HepG2 (cell line): ENCODE data around the gene LDAF1. TPM values are rescaled to one million over a fixed set of nuclear protein-coding genes. Genes with fewer than 3 reads are reported as not detected.

ENCODE experiments used
- CBX2 ChIP-seq, 2 experiments: fragments of 200-600 bp in 1 of 2; sonication (generic); formaldehyde crosslinking in 1 of 2; IDR thresholded peaks; 2 replicates each; pipeline versions ENCODE4 v1.7.0 to v1.8.1; 2018 to 2022; ENCODE audit warnings: low read depth in 2 of 2, low read length in 1 of 2, mild to moderate bottlenecking in 1 of 2, missing genetic modification reagents in 1 of 2
- CBX5 ChIP-seq: sonication (generic); formaldehyde crosslinking; IDR thresholded peaks from 2 replicates; pipeline ENCODE4 v1.4.0; 2020; ENCODE audit warnings: missing genetic modification reagents, borderline replicate concordance
- CCAR2 ChIP-seq: fragments of 200-400 bp; formaldehyde crosslinking; optimal IDR thresholded peaks from 2 replicates; pipeline ENCODE3; 2018; ENCODE audit warnings: low read depth, mild to moderate bottlenecking, low read length, moderate library complexity
- DZIP1 ChIP-seq: sonication (generic); formaldehyde crosslinking; IDR thresholded peaks from 2 replicates; pipeline ENCODE4 v1.5.0; 2020; ENCODE audit warnings: mild to moderate bottlenecking, missing genetic modification reagents
- MED13 ChIP-seq: sonication (generic); formaldehyde crosslinking; IDR thresholded peaks from 2 replicates; pipeline ENCODE4 v1.5.0; 2020; ENCODE audit warnings: missing genetic modification reagents
- MXI1 ChIP-seq: IDR thresholded peaks from 3 replicates; pipeline ENCODE4 v1.6.1; 2012; ENCODE audit warnings: low read depth, low read length, inconsistent platforms, borderline replicate concordance
- PHB2 ChIP-seq: fragments of 450-650 bp; IDR thresholded peaks from 2 replicates; pipeline ENCODE4 v1.6.1; 2018; ENCODE audit not compliant: partially characterized antibody
- SIX4 ChIP-seq: sonication (generic); formaldehyde crosslinking; IDR thresholded peaks from 2 replicates; pipeline ENCODE4 v1.4.0; 2020; ENCODE audit warnings: missing genetic modification reagents
- SNAPC2 ChIP-seq: sonication (generic); formaldehyde crosslinking; IDR thresholded peaks from 2 replicates; pipeline ENCODE4 v1.8.1; 2022; ENCODE audit warnings: mild to moderate bottlenecking, missing genetic modification reagents
- SRF ChIP-seq: IDR thresholded peaks from 2 replicates; pipeline ENCODE4 v1.6.1; 2011; ENCODE audit warnings: mild to moderate bottlenecking, low read depth, low read length, moderate library complexity
- THAP7 ChIP-seq: sonication (generic); formaldehyde crosslinking; IDR thresholded peaks from 2 replicates; pipeline ENCODE4 v1.8.1; 2023; ENCODE audit warnings: mild to moderate bottlenecking, missing genetic modification reagents
- THAP9 ChIP-seq: sonication (generic); formaldehyde crosslinking; IDR thresholded peaks from 2 replicates; pipeline ENCODE4; 2020; ENCODE audit warnings: missing genetic modification reagents, mild to moderate bottlenecking, borderline replicate concordance
- ZBTB14 ChIP-seq: sonication (generic); formaldehyde crosslinking; IDR thresholded peaks from 2 replicates; pipeline ENCODE4 v1.4.0; 2020; ENCODE audit warnings: missing genetic modification reagents
- ZBTB34 ChIP-seq: sonication (generic); formaldehyde crosslinking; IDR thresholded peaks from 2 replicates; pipeline ENCODE4 v1.8.0; 2022; ENCODE audit warnings: mild to moderate bottlenecking, missing genetic modification reagents
- ZBTB7B ChIP-seq: sonication (generic); formaldehyde crosslinking; IDR thresholded peaks from 2 replicates; pipeline ENCODE4 v1.4.0; 2020; ENCODE audit warnings: missing genetic modification reagents
- ZFP62 ChIP-seq: sonication (generic); formaldehyde crosslinking; IDR thresholded peaks from 2 replicates; pipeline ENCODE4 v1.4.0; 2020; ENCODE audit warnings: missing genetic modification reagents
- ZNF34 ChIP-seq: sonication (generic); formaldehyde crosslinking; IDR thresholded peaks from 2 replicates; pipeline ENCODE4 v1.4.0; 2020; ENCODE audit warnings: mild to moderate bottlenecking, missing genetic modification reagents, borderline replicate concordance
- ZNF501 ChIP-seq: sonication (generic); formaldehyde crosslinking; IDR thresholded peaks from 2 replicates; pipeline ENCODE4 v1.5.1; 2020; ENCODE audit warnings: mild to moderate bottlenecking, moderate library complexity, missing genetic modification reagents
- ZNF569 ChIP-seq: sonication (generic); formaldehyde crosslinking; IDR thresholded peaks from 2 replicates; pipeline ENCODE4 v1.5.0; 2020; ENCODE audit warnings: mild to moderate bottlenecking, missing genetic modification reagents, moderate library complexity, borderline replicate concordance
- ZNF776 ChIP-seq: sonication (generic); formaldehyde crosslinking; IDR thresholded peaks from 2 replicates; pipeline ENCODE4 v1.4.0; 2020; ENCODE audit warnings: mild to moderate bottlenecking, missing genetic modification reagents
- polyA plus RNA-seq, 8 experiments: library from polyadenylated mRNA; depleted of rRNA in 3 of 8; stranded (reverse) in 7 of 8; unstranded in 1 of 8; fragments of >200 nt; fragmentation: Illumina TruSeq in 4 of 8; extraction: Trizol in 4 of 8; gene quantifications; 2 replicates each; pipeline versions ENCODE4 v1.2.1 to v1.2.3, GENCODE V29; 2011 to 2016; ENCODE audit warnings: low read depth in 4 of 8, missing spikeins in 1 of 8, mixed read lengths in 1 of 8; ENCODE audit not compliant: insufficient read depth in 1 of 8
- total RNA-seq, 5 experiments: library from RNA; depleted of rRNA; stranded (reverse); fragments of >200 nt; fragmentation: Illumina TruSeq; extraction: Trizol; gene quantifications; 2 replicates each; pipeline ENCODE4 v1.2.3, GENCODE V29; 2016; ENCODE audit warnings: low read depth in 1 of 5

LDAF1 gene
- total and polyA plus RNA-seq, 2 of the 13 experiments (the other 11 are each of a cell fraction or from before 2014, with no cell fraction given) = 6.3 to 7.5 TPM

- TF ChIP-seq SIX4 (no peak), ZBTB7B (CRISPR knock-in tag) (no peak), ZNF34 (CRISPR knock-in tag) (no peak), DZIP1 (CRISPR knock-in tag) (no peak), CBX2 (IDR thresholded peaks at IDR 0.05; ENCODE audit: low read depth, low read length) (no peak), CBX2 (CRISPR knock-in tag; IDR thresholded peaks at IDR 0.05; ENCODE audit: low read depth) (no peak), CBX5 (CRISPR knock-in tag) (no peak; the same call in 1 of the 2 replicates), ZNF569 (CRISPR knock-in tag) (no peak), SRF (no peak), CCAR2 (peak; percentile 35), MED13 (CRISPR knock-in tag) (0 out of 2 replicates have a peak, but pooled peaks have one; percentile 9), THAP9 (CRISPR knock-in tag) (0 out of 2 replicates have a peak, but pooled peaks have one; percentile 18), ZBTB34 (CRISPR knock-in tag) (0 out of 2 replicates have a peak, but pooled peaks have one; percentile 2), SNAPC2 (CRISPR knock-in tag) (0 out of 2 replicates have a peak, but pooled peaks have one; percentile 12), ZBTB14 (CRISPR knock-in tag) (no peak), ZNF776 (CRISPR knock-in tag) (0 out of 2 replicates have a peak, but pooled peaks have one; percentile 36), THAP7 (CRISPR knock-in tag) (0 out of 2 replicates have a peak, but pooled peaks have one; percentile 19), MXI1 (no peak), ZFP62 (CRISPR knock-in tag) (no peak), PHB2 (no peak), ZNF501 (CRISPR knock-in tag) (0 out of 2 replicates have a peak, but pooled peaks have one; percentile 19)
Measured at GRCh38 chr16:21185659-21186325, 27.3 kb downstream of the LDAF1 start (continued).
